ENCODE results near the gene NELL1. TPM values are rescaled to one million over a fixed set of nuclear protein-coding genes. Genes with fewer than 3 reads are reported as not detected.

The NELL1 gene
- total RNA-seq, 2 donors from 2014 or later: 0.09 to 0.11 TPM

DNA sequence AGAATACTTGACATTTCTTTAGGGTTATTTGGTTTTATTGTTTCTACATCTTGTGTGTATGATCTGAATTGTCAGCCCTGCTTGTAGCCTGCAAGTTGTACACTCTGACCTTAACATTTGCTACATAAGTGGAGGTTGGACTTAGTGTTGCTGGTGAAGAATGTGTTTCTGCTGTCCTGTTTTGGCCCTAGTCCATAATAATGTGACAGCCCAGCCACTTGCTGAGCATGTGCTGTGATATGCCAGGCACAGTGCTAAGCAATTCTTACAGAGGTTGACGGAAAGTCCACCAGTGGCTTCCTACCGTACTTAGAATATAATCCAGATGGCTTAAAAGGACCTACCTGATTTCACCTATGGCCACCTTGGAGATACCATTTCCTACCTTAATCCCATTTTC is 526.6 kb downstream of the NELL1 start:
- no peak for DNase-seq
- no peaks in the 10 kb centered on the region for H3K36me3 Mint-ChIP-seq (ENCODE audit: low read depth)
- no peak overlapping the region for H3K4me3 Mint-ChIP-seq
- H3K4me1 Mint-ChIP-seq: no peaks in the 10 kb centered on the region
- H3K9me3 Mint-ChIP-seq: peaks cover 2% of the 10 kb centered on the region
- Histone ChIP-seq H3K36me3 (ENCODE audit: control insufficient read depth, insufficient read depth, low read length) (no peaks in the 10 kb centered on the region), H3K27me3 (ENCODE audit: control insufficient read depth, insufficient read depth, low read length, poor library complexity, severe bottlenecking) (no peaks in the 10 kb centered on the region), H3K4me1 (ENCODE audit: control insufficient read depth, insufficient read depth, low read length) (no peaks in the 10 kb centered on the region), H3K9me3 (ENCODE audit: control insufficient read depth, low read length) (no peaks in the 10 kb centered on the region), H3K9ac (ENCODE audit: extremely low read depth, low read length, poor library complexity, severe bottlenecking) (no peak overlapping the region), H3K27ac (ENCODE audit: low read depth, low read length) (no peak overlapping the region), H3K4me3 (ENCODE audit: low read length) (no peak overlapping the region)
- H3K27me3 Mint-ChIP-seq (ENCODE audit: insufficient read depth): no peaks in the 10 kb centered on the region
- H3K27ac Mint-ChIP-seq: no peak overlapping the region
- 38 to 48% methylated on average over 2 of the region's 2 CpGs for WGBS, 2 experiments (ENCODE audit: insufficient coverage in 1 of 2, insufficient read length in 1 of 2)
- TF ChIP-seq, protein P1, sequence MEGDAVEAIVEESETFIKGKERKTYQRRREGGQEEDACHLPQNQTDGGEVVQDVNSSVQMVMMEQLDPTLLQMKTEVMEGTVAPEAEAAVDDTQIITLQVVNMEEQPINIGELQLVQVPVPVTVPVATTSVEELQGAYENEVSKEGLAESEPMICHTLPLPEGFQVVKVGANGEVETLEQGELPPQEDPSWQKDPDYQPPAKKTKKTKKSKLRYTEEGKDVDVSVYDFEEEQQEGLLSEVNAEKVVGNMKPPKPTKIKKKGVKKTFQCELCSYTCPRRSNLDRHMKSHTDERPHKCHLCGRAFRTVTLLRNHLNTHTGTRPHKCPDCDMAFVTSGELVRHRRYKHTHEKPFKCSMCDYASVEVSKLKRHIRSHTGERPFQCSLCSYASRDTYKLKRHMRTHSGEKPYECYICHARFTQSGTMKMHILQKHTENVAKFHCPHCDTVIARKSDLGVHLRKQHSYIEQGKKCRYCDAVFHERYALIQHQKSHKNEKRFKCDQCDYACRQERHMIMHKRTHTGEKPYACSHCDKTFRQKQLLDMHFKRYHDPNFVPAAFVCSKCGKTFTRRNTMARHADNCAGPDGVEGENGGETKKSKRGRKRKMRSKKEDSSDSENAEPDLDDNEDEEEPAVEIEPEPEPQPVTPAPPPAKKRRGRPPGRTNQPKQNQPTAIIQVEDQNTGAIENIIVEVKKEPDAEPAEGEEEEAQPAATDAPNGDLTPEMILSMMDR (conservative IDR thresholded peaks at IDR 0.05): no peak

DNA sequence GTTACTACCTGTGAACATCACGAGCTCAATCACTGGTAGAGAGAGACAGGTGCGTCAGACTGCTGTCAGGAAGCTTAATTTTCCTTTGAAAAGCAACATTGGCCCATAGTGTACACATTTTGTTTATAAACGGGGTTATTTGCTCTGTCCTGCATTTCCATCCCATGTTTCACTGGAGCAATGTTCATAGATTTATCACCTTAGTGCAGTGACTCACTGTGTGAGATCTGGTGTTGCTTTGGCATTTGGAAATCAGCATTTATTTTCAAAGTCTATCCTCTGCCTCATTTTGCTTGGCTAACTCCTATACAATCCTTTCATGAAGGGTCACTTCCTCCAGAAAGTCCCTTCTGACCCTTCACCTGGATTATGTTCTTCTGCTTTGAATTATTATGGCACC is 529.1 kb downstream of the NELL1 start:
- Mint-ChIP-seq H3K27ac (no peak overlapping the region), H3K9me3 (peaks cover 5% of the 10 kb centered on the region), H3K4me3 (no peak overlapping the region), H3K36me3 (ENCODE audit: low read depth) (no peaks in the 10 kb centered on the region), H3K4me1 (no peaks in the 10 kb centered on the region), H3K27me3 (ENCODE audit: insufficient read depth) (no peaks in the 10 kb centered on the region)
- no peak for DNase-seq
- Histone ChIP-seq H3K4me3 (ENCODE audit: low read length) (no peak overlapping the region), H3K36me3 (ENCODE audit: control insufficient read depth, insufficient read depth, low read length) (no peaks in the 10 kb centered on the region), H3K9ac (ENCODE audit: extremely low read depth, low read length, poor library complexity, severe bottlenecking) (no peak overlapping the region), H3K27ac (ENCODE audit: low read depth, low read length) (no peak overlapping the region), H3K27me3 (ENCODE audit: control insufficient read depth, insufficient read depth, low read length, poor library complexity, severe bottlenecking) (no peaks in the 10 kb centered on the region), H3K9me3 (ENCODE audit: control insufficient read depth, low read length) (no peaks in the 10 kb centered on the region), H3K4me1 (ENCODE audit: control insufficient read depth, insufficient read depth, low read length) (no peaks in the 10 kb centered on the region)
- TF ChIP-seq, protein P1 (conservative IDR thresholded peaks at IDR 0.05): no peak
- WGBS, 2 experiments (ENCODE audit: insufficient coverage in 1 of 2, insufficient read length in 1 of 2): 89 to 95% methylated on average over 3 of the region's 3 CpGs

DNA sequence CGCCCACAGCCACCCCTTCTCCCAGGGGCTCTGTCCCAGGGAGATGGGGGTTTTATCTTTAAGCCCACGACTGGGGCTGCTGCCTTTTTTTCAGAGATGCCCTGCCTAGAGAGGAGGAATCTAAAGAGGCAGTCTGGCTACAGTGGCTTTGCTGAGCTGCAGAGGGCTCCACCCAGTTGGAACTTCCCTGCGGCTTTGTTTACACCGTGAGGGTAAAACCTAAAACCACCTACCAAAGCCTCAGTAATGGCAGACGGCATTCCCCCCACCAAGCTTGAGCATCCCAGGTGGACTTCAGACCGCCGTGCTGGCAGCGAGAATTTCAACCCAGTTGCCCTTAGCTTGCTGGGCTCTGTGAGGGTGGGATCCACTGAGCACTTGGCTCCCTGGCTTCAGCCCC is 535.8 kb downstream of the NELL1 start:
- Mint-ChIP-seq H3K27me3 (ENCODE audit: insufficient read depth) (no peaks in the 10 kb centered on the region), H3K36me3 (ENCODE audit: low read depth) (no peaks in the 10 kb centered on the region), H3K27ac (no peak overlapping the region)

More for the DNA sequence above, 535.8 kb downstream of the NELL1 start:
- Histone ChIP-seq H3K27me3 (ENCODE audit: control insufficient read depth, insufficient read depth, low read length, poor library complexity, severe bottlenecking) (peaks cover 4% of the 10 kb centered on the region), H3K4me1 (ENCODE audit: control insufficient read depth, insufficient read depth, low read length) (no peaks in the 10 kb centered on the region), H3K27ac (ENCODE audit: low read depth, low read length) (no peak overlapping the region), H3K9me3 (ENCODE audit: control insufficient read depth, low read length) (no peaks in the 10 kb centered on the region), H3K9ac (ENCODE audit: extremely low read depth, low read length, poor library complexity, severe bottlenecking) (no peak overlapping the region), H3K36me3 (ENCODE audit: control insufficient read depth, insufficient read depth, low read length) (no peaks in the 10 kb centered on the region), H3K4me3 (ENCODE audit: low read length) (no peak overlapping the region)
- TF ChIP-seq, protein P1 (conservative IDR thresholded peaks at IDR 0.05): no peak
- DNase-seq: peak; percentile 52
- Mint-ChIP-seq H3K4me3 (no peak overlapping the region), H3K9me3 (peaks cover 5% of the 10 kb centered on the region), H3K4me1 (peaks cover 3% of the 10 kb centered on the region)
- WGBS, 2 experiments (ENCODE audit: insufficient coverage in 1 of 2, insufficient read length in 1 of 2): 83 to 88% methylated on average over 7 to 8 of the region's 8 CpGs
